ENCODE measurements around the gene PTOV1.

GRCh38 chr19:49861107-49861506 lies 10.1 kb downstream of the PTOV1 start:
- TF ChIP-seq EZH2 (IDR thresholded peaks at IDR 0.05; ENCODE audit: borderline replicate concordance, low read length) = no peak
- TF ChIP-seq, protein P1, sequence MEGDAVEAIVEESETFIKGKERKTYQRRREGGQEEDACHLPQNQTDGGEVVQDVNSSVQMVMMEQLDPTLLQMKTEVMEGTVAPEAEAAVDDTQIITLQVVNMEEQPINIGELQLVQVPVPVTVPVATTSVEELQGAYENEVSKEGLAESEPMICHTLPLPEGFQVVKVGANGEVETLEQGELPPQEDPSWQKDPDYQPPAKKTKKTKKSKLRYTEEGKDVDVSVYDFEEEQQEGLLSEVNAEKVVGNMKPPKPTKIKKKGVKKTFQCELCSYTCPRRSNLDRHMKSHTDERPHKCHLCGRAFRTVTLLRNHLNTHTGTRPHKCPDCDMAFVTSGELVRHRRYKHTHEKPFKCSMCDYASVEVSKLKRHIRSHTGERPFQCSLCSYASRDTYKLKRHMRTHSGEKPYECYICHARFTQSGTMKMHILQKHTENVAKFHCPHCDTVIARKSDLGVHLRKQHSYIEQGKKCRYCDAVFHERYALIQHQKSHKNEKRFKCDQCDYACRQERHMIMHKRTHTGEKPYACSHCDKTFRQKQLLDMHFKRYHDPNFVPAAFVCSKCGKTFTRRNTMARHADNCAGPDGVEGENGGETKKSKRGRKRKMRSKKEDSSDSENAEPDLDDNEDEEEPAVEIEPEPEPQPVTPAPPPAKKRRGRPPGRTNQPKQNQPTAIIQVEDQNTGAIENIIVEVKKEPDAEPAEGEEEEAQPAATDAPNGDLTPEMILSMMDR (conservative IDR thresholded peaks at IDR 0.05 in 1 of 2, IDR thresholded peaks at IDR 0.05 in 1 of 2; ENCODE audit: extremely low read depth in 1 of 2, insufficient read depth in 1 of 2, low read depth in 1 of 2, low read length in 2 of 2) = no peak

All from mammary epithelial cell (primary cell).